Common myeloid progenitor, CD34-positive (primary cell): ENCODE measurements around the gene MRPS23.
A peak's percentile ranks its signal among the peaks of the same experiment; 100 is the strongest.

Experiments used
- CTCF ChIA-PET: fragments of 350-600 bp; sonication (Branson Sonifier 250); formaldehyde crosslinking; loops from one replicate; lab custom pipeline; 2021; ENCODE audit warnings: antibody characterized with exemption; lab: Charles Lee
- POLR2A ChIA-PET: fragments of 350-600 bp; sonication (Branson Sonifier 250); formaldehyde crosslinking; loops from one replicate; lab custom pipeline; 2021; ENCODE audit warnings: antibody characterized with exemption; lab: Charles Lee
- DNase-seq, 3 donors: peaks; one replicate each; pipeline versions ENCODE4 v3.0.0 to v3.0.0-alpha.2; 2013
- H3K27ac ChIP-seq, 2 experiments: 1 replicate in 1 of 2; 2 replicates in 1 of 2; pipeline ENCODE4 v1.7.0; 2013; ENCODE audit warnings: inconsistent platforms in 2 of 2, low read length in 2 of 2, mild to moderate bottlenecking in 2 of 2, low read depth in 1 of 2, moderate library complexity in 1 of 2; ENCODE audit not compliant: severe bottlenecking in 2 of 2, insufficient read depth in 1 of 2, poor library complexity in 1 of 2
- H3K27me3 ChIP-seq, 5 experiments: replicated peaks in 2 of 5; 1 replicate in 3 of 5; 2 replicates in 2 of 5; pipeline versions ENCODE4 v1.6.1 to v1.7.0; 2013; ENCODE audit warnings: low read length in 4 of 5, mild to moderate bottlenecking in 2 of 5, moderate library complexity in 2 of 5, inconsistent platforms in 1 of 5; ENCODE audit not compliant: insufficient read depth in 5 of 5, control insufficient read depth in 4 of 5
- H3K36me3 ChIP-seq, 4 experiments: 1 replicate in 2 of 4; 2 replicates in 2 of 4; pipeline versions ENCODE4 v1.6.1 to v1.7.0; 2013; ENCODE audit warnings: low read length in 3 of 4, control low read depth in 1 of 4, mild to moderate bottlenecking in 1 of 4; ENCODE audit not compliant: control insufficient read depth in 4 of 4, insufficient read depth in 4 of 4
- H3K4me1 ChIP-seq, 4 experiments: 1 replicate in 3 of 4; 2 replicates in 1 of 4; pipeline versions ENCODE4 v1.6.1 to v1.7.1; 2013; ENCODE audit warnings: low read length in 3 of 4, mild to moderate bottlenecking in 3 of 4, control low read depth in 1 of 4, inconsistent platforms in 1 of 4, moderate library complexity in 1 of 4; ENCODE audit not compliant: control insufficient read depth in 4 of 4, insufficient read depth in 4 of 4; ENCODE audit errors: control extremely low read depth in 1 of 4
- H3K4me3 ChIP-seq, 7 experiments: 1 replicate in 4 of 7; 2 replicates in 3 of 7; pipeline versions ENCODE4 v1.5.1 to v1.7.0; 2013; ENCODE audit warnings: mild to moderate bottlenecking in 7 of 7, low read length in 6 of 7, moderate library complexity in 6 of 7, inconsistent platforms in 2 of 7, low read depth in 2 of 7, control low read depth in 1 of 7; ENCODE audit not compliant: insufficient read depth in 4 of 7, control insufficient read depth in 1 of 7; ENCODE audit errors: extremely low read depth in 1 of 7
- H3K9me3 ChIP-seq, 5 experiments: 1 replicate in 4 of 5; 2 replicates in 1 of 5; pipeline versions ENCODE4 v1.6.1 to v1.7.1; 2013; ENCODE audit warnings: low read length in 4 of 5, mild to moderate bottlenecking in 2 of 5, inconsistent platforms in 1 of 5, low read depth in 1 of 5, moderate library complexity in 1 of 5; ENCODE audit not compliant: control insufficient read depth in 4 of 5, insufficient read depth in 2 of 5; ENCODE audit errors: control extremely low read depth in 1 of 5
- WGBS: methylation state at CpG from one replicate; pipeline ENCODE4 v1.1.5; 2013; ENCODE audit not compliant: insufficient coverage; 5-methylcytosine and 5-hydroxymethylcytosine counted together

The MRPS23 gene

GRCh38 chr17:57817299-57817698, 32.5 kb downstream of the MRPS23 start:
- ChIA-PET CTCF (interaction anchor here (0.6 to 8.9 kb wide), 7 partner anchors 12 to 704 kb away, joined by 3 to 49 read pairs (median 4); no protein-coding TSS in a partner anchor), POLR2A (no interaction called here)
- Histone ChIP-seq H3K4me3 (no peak overlapping the region), H3K27ac (no peak overlapping the region), H3K36me3 (no peaks in the 10 kb centered on the region), H3K9me3 (no peaks in the 10 kb centered on the region), H3K27me3 (peaks cover 0 to 4% (median 2%) of the 10 kb centered on the region in 5 experiments), H3K4me1 (peaks cover 0 to 8% (median 0%) of the 10 kb centered on the region in 4 experiments)
- DNase-seq: no peak
- 71% methylated on average over 4 of the region's 4 CpGs for WGBS

GRCh38 chr17:57814421-57814820, 35.4 kb downstream of the MRPS23 start:
- DNase-seq: no peak
- ChIA-PET POLR2A (no interaction called here), CTCF (interaction anchor here (8.9 kb wide), 1 partner anchor 19 kb away, joined by 49 read pairs; no protein-coding TSS in a partner anchor)
- H3K4me1 ChIP-seq: peaks cover 0 to 31% (median 18%) of the 10 kb centered on the region in 4 experiments
- peaks cover 0 to 10% (median 3%) of the 10 kb centered on the region in 5 experiments for H3K27me3 ChIP-seq
- no peak overlapping the region for H3K4me3 ChIP-seq
- no CpG with 5 or more reads among the region's 1 CpG for WGBS
- H3K36me3 ChIP-seq: no peaks in the 10 kb centered on the region
- H3K9me3 ChIP-seq: no peaks in the 10 kb centered on the region
- H3K27ac ChIP-seq: no peak overlapping the region

GRCh38 chr17:57811638-57812280, 38.1 kb downstream of the MRPS23 start:
- no peaks in the 10 kb centered on the region for H3K36me3 ChIP-seq
- H3K9me3 ChIP-seq: no peaks in the 10 kb centered on the region
- H3K4me1 ChIP-seq: peaks cover 0 to 31% (median 18%) of the 10 kb centered on the region in 4 experiments
- DNase-seq: peak in 2 of 3 donors; percentile 29 to 64
- 9% methylated on average over 8 of the region's 8 CpGs for WGBS
- H3K4me3 ChIP-seq: peak overlapping the region in 2 of 7 experiments; percentile 43 to 59
- peaks cover 0 to 11% (median 2%) of the 10 kb centered on the region in 5 experiments for H3K27me3 ChIP-seq
- CTCF ChIA-PET: interaction anchor here (0.9 to 8.9 kb wide), 4 partner anchors 8 to 96 kb away, joined by 3 to 49 read pairs (median 4); no protein-coding TSS in a partner anchor
- peak overlapping the region in 1 of 2 experiments; percentile 6 for H3K27ac ChIP-seq
- POLR2A ChIA-PET: interaction anchor here (0.7 to 1.0 kb wide), 2 partner anchors 22 to 196 kb away, joined by 3 to 4 read pairs; partner anchors contain the start of gene SRSF1

- POLR2A ChIA-PET: interaction anchor here (1.0 kb wide), 1 partner anchor 196 kb away, joined by 3 read pairs; the partner anchor contains the start of gene SRSF1
- Histone ChIP-seq H3K4me1 (peaks cover 0 to 31% (median 18%) of the 10 kb centered on the region in 4 experiments), H3K27me3 (peaks cover 0 to 11% (median 2%) of the 10 kb centered on the region in 5 experiments), H3K4me3 (peak overlapping the region in 5 of 7 experiments; percentile 19 to 59 (median 43)), H3K27ac (peak overlapping the region in 1 of 2 experiments; percentile 6), H3K9me3 (no peaks in the 10 kb centered on the region), H3K36me3 (no peaks in the 10 kb centered on the region)
- peak; percentile 80 to 94 (median 90) for DNase-seq
- WGBS: 4% methylated on average over 24 of the region's 31 CpGs
- CTCF ChIA-PET: interaction anchor here (0.7 to 8.9 kb wide), 4 partner anchors 9 to 36 kb away, joined by 3 to 49 read pairs (median 4); no protein-coding TSS in a partner anchor
Observed at GRCh38 chr17:57810721-57811637, 38.9 kb downstream of the MRPS23 start.

GRCh38 chr17:57809879-57810278, 40.0 kb downstream of the MRPS23 start:
- no peak for DNase-seq
- WGBS: 71% methylated on average over 2 of the region's 5 CpGs
- H3K4me3 ChIP-seq: no peak overlapping the region
- peaks cover 0 to 31% (median 18%) of the 10 kb centered on the region in 4 experiments for H3K4me1 ChIP-seq
- ChIA-PET POLR2A (no interaction called here), CTCF (no interaction called here)
- H3K36me3 ChIP-seq: no peaks in the 10 kb centered on the region
- H3K9me3 ChIP-seq: no peaks in the 10 kb centered on the region
- no peak overlapping the region for H3K27ac ChIP-seq
- H3K27me3 ChIP-seq: peaks cover 0 to 11% (median 2%) of the 10 kb centered on the region in 5 experiments

GRCh38 chr17:57808882-57809281, 41.0 kb downstream of the MRPS23 start:
- ChIA-PET POLR2A (no interaction called here), CTCF (interaction anchor here (2.8 kb wide), 1 partner anchor 26 kb away, joined by 11 read pairs; no protein-coding TSS in a partner anchor)
- no peaks in the 10 kb centered on the region for H3K36me3 ChIP-seq
- no peaks in the 10 kb centered on the region for H3K9me3 ChIP-seq
- H3K4me1 ChIP-seq: peaks cover 0 to 31% (median 18%) of the 10 kb centered on the region in 4 experiments
- DNase-seq: no peak
- H3K4me3 ChIP-seq: no peak overlapping the region
- H3K27me3 ChIP-seq: peaks cover 0 to 11% (median 2%) of the 10 kb centered on the region in 5 experiments
- no peak overlapping the region for H3K27ac ChIP-seq
- WGBS: 100% methylated on average over 1 of the region's 5 CpGs
